ENCODE measurements around the gene LRRN2. TPM values are rescaled to one million over a fixed set of nuclear protein-coding genes. Genes with fewer than 3 reads are reported as not detected.

LRRN2 gene
- total RNA-seq, 4 donors from 2014 or later: 4.0 to 19.6 (median 7.0) TPM

DNA sequence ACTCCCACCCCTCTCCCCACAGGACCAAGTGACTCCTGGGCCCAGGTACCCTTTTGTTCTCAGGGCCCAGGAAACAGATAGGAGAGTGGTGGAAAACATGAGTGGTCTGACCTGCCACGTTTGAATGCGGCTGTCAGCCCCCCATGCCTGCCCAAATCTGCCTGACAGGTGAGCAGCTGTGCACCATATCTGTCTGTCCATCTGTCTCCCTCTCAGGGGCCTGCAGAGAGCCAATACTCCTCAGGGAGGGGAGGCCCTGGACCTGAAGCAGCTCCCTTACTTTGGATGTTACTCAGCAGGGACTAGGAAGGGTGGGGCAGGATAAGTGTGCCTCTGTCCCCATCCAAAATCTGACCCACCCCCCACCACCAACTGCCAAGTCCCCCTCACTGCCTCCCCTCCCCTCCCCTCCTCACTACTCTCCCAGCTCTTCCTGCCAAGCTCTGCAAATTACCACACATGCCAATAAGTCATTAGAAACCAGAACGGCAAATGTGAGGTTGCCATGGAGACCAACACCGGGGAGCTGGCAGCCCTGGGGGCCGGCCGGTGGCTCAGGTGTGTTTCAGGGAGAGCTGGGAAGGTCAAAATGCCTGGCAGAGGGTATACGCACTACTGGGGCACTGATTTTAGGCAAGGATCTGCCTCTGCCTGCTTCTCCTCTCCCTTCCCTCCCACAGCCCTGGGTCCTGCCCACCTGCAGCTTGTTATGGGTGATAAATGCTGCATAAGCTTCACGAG is 11.5 kb downstream of the LRRN2 start:
- ATAC-seq: no peak
- H3K4me1 ChIP-seq: peaks cover 5 to 37% (median 5%) of the 10 kb centered on the region in 3 donors
- no peak for TF ChIP-seq POLR2A (IDR thresholded peaks at IDR 0.05)
- TF ChIP-seq POLR2AphosphoS5 (IDR thresholded peaks at IDR 0.05): no peak
- no peak for TF ChIP-seq EP300 (IDR thresholded peaks at IDR 0.05)
- TF ChIP-seq, protein P1, sequence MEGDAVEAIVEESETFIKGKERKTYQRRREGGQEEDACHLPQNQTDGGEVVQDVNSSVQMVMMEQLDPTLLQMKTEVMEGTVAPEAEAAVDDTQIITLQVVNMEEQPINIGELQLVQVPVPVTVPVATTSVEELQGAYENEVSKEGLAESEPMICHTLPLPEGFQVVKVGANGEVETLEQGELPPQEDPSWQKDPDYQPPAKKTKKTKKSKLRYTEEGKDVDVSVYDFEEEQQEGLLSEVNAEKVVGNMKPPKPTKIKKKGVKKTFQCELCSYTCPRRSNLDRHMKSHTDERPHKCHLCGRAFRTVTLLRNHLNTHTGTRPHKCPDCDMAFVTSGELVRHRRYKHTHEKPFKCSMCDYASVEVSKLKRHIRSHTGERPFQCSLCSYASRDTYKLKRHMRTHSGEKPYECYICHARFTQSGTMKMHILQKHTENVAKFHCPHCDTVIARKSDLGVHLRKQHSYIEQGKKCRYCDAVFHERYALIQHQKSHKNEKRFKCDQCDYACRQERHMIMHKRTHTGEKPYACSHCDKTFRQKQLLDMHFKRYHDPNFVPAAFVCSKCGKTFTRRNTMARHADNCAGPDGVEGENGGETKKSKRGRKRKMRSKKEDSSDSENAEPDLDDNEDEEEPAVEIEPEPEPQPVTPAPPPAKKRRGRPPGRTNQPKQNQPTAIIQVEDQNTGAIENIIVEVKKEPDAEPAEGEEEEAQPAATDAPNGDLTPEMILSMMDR (IDR thresholded peaks at IDR 0.05): no peak
- no peaks in the 10 kb centered on the region for H3K9me3 ChIP-seq
- WGBS, 2 donors (ENCODE audit: low coverage in 1 of 2): 42 to 46% methylated on average over 4 to 6 of the region's 8 CpGs
- no peak overlapping the region for H3K4me3 ChIP-seq
- H3K27me3 ChIP-seq: no peaks in the 10 kb centered on the region
- H3K27ac ChIP-seq: no peak overlapping the region
- H3K36me3 ChIP-seq: no peaks in the 10 kb centered on the region

DNA sequence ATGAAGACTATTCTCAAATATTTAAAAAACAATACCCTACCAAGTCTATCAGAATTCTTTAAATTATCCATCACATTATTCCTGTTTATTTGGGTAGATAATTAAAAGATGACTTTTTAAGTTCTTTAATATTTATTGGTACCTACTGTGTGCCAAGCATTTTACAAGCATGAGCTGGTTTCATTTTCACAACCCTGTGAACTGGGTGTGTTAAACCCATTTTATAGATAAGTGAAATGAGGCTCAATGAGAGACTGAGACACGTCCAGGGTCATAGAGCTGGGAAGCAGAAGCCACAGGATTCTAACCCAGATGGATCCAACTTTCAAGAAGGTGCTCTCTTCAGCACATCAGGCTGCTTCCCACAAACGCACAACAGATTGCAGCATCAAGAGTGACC is 12.3 kb downstream of the LRRN2 start:
- 100% methylated on average over 1 of the region's 2 CpGs for WGBS, 2 donors (ENCODE audit: low coverage in 1 of 2)

DNA sequence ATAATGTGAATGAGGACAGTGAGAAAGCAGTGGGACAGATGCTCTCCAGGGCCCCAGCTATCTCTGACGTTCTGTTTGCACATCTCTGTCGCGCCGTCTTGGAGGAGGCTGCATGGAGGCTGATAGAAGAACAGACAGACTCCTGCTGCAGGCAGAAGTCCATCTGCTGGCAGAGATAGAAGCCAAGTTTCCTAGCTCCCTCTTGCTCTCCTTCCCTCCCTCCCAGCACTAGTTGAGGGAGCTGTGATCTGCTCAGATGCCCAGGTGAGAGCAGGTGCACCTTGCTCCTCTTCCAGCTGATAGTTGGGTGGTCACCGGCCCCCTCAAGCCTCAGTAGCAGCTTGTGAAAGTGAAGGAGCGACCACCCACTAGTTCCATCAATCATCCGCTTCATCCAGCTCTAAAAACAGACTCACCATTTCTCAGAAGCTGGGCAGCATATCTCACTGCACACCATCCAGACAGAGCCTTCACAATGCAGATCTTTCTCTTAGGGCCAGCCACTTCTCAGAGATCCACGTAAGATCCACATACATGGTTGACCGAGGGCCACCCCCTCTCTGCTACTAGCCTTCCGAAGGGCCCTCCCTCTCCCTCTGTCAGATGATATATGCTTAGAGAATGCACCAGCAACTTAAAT is 12.9 kb downstream of the LRRN2 start:
- ATAC-seq: no peak
- H3K9me3 ChIP-seq: no peaks in the 10 kb centered on the region
- H3K27me3 ChIP-seq: no peaks in the 10 kb centered on the region
- H3K36me3 ChIP-seq: no peaks in the 10 kb centered on the region
- no peak overlapping the region for H3K4me3 ChIP-seq
- 58 to 62% methylated on average over 3 to 10 of the region's 10 CpGs for WGBS, 2 donors (ENCODE audit: low coverage in 1 of 2)
- TF ChIP-seq POLR2A (IDR thresholded peaks at IDR 0.05) (no peak), POLR2AphosphoS5 (IDR thresholded peaks at IDR 0.05) (no peak), EP300 (IDR thresholded peaks at IDR 0.05) (no peak)
- TF ChIP-seq, protein P1 (IDR thresholded peaks at IDR 0.05): no peak
- H3K4me1 ChIP-seq: peaks cover 5 to 37% (median 5%) of the 10 kb centered on the region in 3 donors
- no peak overlapping the region for H3K27ac ChIP-seq

More for the DNA sequence above, 12.3 kb downstream of the LRRN2 start:
- Histone ChIP-seq H3K27me3 (no peaks in the 10 kb centered on the region), H3K36me3 (no peaks in the 10 kb centered on the region), H3K27ac (no peak overlapping the region), H3K4me1 (peaks cover 5 to 37% (median 5%) of the 10 kb centered on the region in 3 donors), H3K9me3 (no peaks in the 10 kb centered on the region), H3K4me3 (no peak overlapping the region)
- TF ChIP-seq POLR2A (IDR thresholded peaks at IDR 0.05) (no peak), EP300 (IDR thresholded peaks at IDR 0.05) (no peak), POLR2AphosphoS5 (IDR thresholded peaks at IDR 0.05) (no peak)
- TF ChIP-seq, protein P1 (IDR thresholded peaks at IDR 0.05): no peak
- ATAC-seq: no peak

DNA sequence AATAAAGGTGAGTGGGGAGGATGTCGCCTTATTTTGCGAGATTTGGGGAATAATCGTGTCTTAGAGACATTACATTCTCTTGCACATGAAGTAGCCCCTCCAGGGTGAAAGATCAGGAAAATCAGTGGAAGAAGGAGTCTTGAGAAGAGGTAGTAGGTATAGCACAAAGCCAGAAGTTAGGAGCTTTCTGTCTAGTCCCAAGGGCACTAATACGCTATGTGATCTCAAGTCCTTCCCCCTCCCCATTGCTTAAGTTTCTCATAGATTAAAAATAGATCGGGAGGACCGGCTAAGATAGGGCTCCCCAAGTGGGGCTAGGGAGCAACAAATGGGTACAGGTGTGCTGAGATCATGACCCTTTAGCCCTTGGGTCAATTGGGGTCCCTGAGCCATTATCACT is 13.5 kb downstream of the LRRN2 start:
- no peak for ATAC-seq
- peaks cover 5 to 37% (median 5%) of the 10 kb centered on the region in 3 donors for H3K4me1 ChIP-seq
- WGBS, 2 donors (ENCODE audit: low coverage in 1 of 2): 89 to 92% methylated on average over 3 to 6 of the region's 6 CpGs
- H3K36me3 ChIP-seq: no peaks in the 10 kb centered on the region
- TF ChIP-seq EP300 (IDR thresholded peaks at IDR 0.05): no peak
- no peak for TF ChIP-seq POLR2A (IDR thresholded peaks at IDR 0.05)
- TF ChIP-seq, protein P1 (IDR thresholded peaks at IDR 0.05): no peak
- no peak for TF ChIP-seq POLR2AphosphoS5 (IDR thresholded peaks at IDR 0.05)
- no peaks in the 10 kb centered on the region for H3K27me3 ChIP-seq
- no peak overlapping the region for H3K27ac ChIP-seq
- no peaks in the 10 kb centered on the region for H3K9me3 ChIP-seq
- H3K4me3 ChIP-seq: no peak overlapping the region

Data from gastroesophageal sphincter (tissue), 4 donors.